ENCODE measurements around the gene SOX9. TPM values are rescaled to one million over a fixed set of nuclear protein-coding genes. Genes with fewer than 3 reads are reported as not detected.

Gene SOX9
- total RNA-seq, 1 experiment from 2014 or later: 31.1 TPM

DNA sequence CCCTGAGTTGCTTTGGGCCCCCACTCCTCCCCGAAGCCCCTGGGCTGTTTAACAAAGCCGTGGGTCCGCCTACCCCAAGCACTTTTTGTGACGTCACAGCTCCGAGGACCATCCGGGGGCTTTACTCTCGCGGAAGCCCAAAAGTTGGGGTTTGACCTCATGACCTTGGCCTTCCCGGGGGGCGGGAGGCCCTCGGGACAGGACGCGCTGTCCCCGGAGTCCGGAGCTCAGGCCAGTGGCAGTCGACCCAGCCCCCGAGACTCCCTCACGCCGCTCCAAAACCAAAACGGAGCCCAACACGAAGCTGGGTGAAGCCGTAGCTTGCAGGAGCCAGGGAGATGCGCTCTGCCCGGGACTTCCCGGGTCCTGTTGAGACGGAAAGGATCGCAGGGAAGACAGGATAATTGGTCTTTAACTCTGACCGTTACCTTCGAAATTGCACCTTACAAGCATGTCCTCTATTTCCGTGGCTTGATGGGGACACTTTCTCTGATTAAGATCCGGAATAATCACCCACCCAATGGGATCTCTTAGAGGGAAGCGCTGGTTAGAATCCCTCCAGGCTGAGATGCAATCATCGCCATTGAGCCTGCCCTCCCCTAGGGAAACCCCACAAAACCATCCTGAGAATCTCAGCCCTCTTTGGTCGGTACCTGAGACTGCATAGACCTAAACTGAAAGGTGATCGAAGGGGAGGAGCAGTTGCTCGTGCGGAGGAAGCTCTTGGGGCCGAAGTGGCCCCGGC is 4.9 kb upstream of the SOX9 start:
- no TSS peak for BruUV-seq (replicated peaks)
- Histone ChIP-seq H3K27me3 (replicated peaks; ENCODE audit: insufficient read depth, low read depth, low read length, poor library complexity) (no peaks in the 10 kb centered on the region), H3K4me1 (ENCODE audit: insufficient read depth, low read length, poor library complexity, severe bottlenecking) (peaks cover 20% of the 10 kb centered on the region), H3K27ac (ENCODE audit: low read depth, low read length, poor library complexity, severe bottlenecking) (no peak overlapping the region), H3K36me3 (ENCODE audit: insufficient read depth, low read length, poor library complexity, severe bottlenecking) (no peaks in the 10 kb centered on the region), H3K4me3 (ENCODE audit: low read depth, low read length, poor library complexity, severe bottlenecking) (no peak overlapping the region), H3K9me3 (ENCODE audit: low read depth, low read length, poor library complexity, severe bottlenecking) (no peaks in the 10 kb centered on the region)
- TF ChIP-seq EZH2 (IDR thresholded peaks at IDR 0.05; ENCODE audit: borderline replicate concordance, low read depth, low read length, poor library complexity, severe bottlenecking): no peak
- TF ChIP-seq, protein P1, sequence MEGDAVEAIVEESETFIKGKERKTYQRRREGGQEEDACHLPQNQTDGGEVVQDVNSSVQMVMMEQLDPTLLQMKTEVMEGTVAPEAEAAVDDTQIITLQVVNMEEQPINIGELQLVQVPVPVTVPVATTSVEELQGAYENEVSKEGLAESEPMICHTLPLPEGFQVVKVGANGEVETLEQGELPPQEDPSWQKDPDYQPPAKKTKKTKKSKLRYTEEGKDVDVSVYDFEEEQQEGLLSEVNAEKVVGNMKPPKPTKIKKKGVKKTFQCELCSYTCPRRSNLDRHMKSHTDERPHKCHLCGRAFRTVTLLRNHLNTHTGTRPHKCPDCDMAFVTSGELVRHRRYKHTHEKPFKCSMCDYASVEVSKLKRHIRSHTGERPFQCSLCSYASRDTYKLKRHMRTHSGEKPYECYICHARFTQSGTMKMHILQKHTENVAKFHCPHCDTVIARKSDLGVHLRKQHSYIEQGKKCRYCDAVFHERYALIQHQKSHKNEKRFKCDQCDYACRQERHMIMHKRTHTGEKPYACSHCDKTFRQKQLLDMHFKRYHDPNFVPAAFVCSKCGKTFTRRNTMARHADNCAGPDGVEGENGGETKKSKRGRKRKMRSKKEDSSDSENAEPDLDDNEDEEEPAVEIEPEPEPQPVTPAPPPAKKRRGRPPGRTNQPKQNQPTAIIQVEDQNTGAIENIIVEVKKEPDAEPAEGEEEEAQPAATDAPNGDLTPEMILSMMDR (conservative IDR thresholded peaks at IDR 0.05; ENCODE audit: low read depth, low read length): no peak
- ChIA-PET POLR2A (ENCODE audit: low non-redundant PET) (no interaction called here), CTCF (interaction anchor here (1.2 kb wide), 1 partner anchor 642 kb away, joined by 3 read pairs; no protein-coding TSS in a partner anchor)
- intact Hi-C loops (cut with micrococcal nuclease; ENCODE audit: unreplicated experiment): loop anchor here (5.0 kb wide), 1 partner anchor 879 kb away; no protein-coding TSS in a partner anchor
- no peak for DNase-seq (ENCODE audit: low spot score)

DNA sequence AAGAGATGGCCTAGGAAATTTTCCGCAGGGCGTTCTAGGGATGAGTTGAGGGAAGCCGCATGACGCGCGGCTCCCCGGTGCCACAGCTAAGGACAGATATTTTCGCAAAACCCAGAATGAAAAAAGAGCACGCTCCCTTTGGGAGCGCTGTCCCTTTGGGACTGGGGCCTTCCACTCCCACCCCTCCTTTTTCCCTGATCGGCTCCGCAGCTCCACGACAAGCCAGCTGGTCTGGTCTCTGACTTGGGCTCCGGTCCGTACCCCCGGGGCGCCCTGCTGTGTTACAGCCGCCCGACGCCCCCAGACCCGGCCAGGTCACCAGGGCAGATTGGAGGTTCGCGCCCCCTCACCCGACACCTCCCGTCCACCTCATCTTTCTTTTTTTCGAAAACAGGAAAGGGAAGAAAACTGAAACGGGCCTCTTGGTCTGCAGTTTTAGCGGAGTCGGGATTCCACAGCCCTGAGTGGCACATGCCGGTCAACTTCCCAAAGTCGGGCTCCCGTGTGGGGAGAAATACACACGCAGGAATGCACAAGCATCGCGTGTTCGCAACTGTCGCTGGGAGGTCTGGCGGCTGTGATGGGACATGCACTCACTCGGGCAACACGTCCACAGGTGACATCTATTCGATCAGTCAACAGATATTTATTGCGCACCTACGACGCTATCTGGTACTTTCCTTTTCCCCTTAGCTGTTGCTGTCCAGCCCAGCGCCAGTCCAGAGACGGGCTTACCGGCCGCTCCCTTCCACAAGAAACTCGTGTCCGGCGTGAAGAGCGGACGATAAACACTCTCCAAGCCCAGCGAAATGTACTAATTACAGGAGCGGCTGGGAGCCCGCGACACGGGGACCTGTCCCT is 3.9 kb upstream of the SOX9 start:
- Histone ChIP-seq H3K36me3 (ENCODE audit: insufficient read depth, low read length, poor library complexity, severe bottlenecking) (no peaks in the 10 kb centered on the region), H3K9me3 (ENCODE audit: low read depth, low read length, poor library complexity, severe bottlenecking) (no peaks in the 10 kb centered on the region), H3K4me3 (ENCODE audit: low read depth, low read length, poor library complexity, severe bottlenecking) (no peak overlapping the region), H3K27ac (ENCODE audit: low read depth, low read length, poor library complexity, severe bottlenecking) (no peak overlapping the region), H3K27me3 (replicated peaks; ENCODE audit: insufficient read depth, low read depth, low read length, poor library complexity) (no peaks in the 10 kb centered on the region), H3K4me1 (ENCODE audit: insufficient read depth, low read length, poor library complexity, severe bottlenecking) (peaks cover 20% of the 10 kb centered on the region)
- BruUV-seq (replicated peaks): no TSS peak
- CTCF ChIA-PET: interaction anchor here (0.5 kb wide), 1 partner anchor 393 kb away, joined by 5 read pairs; no protein-coding TSS in a partner anchor
- intact Hi-C loops (cut with micrococcal nuclease; ENCODE audit: unreplicated experiment): loop anchor here (5.0 kb wide), 1 partner anchor 880 kb away; no protein-coding TSS in a partner anchor
- POLR2A ChIA-PET (ENCODE audit: low non-redundant PET): no interaction called here
- TF ChIP-seq, protein P1 (conservative IDR thresholded peaks at IDR 0.05; ENCODE audit: low read depth, low read length): no peak
- TF ChIP-seq EZH2 (IDR thresholded peaks at IDR 0.05; ENCODE audit: borderline replicate concordance, low read depth, low read length, poor library complexity, severe bottlenecking): no peak
- no peak for DNase-seq (ENCODE audit: low spot score)

DNA sequence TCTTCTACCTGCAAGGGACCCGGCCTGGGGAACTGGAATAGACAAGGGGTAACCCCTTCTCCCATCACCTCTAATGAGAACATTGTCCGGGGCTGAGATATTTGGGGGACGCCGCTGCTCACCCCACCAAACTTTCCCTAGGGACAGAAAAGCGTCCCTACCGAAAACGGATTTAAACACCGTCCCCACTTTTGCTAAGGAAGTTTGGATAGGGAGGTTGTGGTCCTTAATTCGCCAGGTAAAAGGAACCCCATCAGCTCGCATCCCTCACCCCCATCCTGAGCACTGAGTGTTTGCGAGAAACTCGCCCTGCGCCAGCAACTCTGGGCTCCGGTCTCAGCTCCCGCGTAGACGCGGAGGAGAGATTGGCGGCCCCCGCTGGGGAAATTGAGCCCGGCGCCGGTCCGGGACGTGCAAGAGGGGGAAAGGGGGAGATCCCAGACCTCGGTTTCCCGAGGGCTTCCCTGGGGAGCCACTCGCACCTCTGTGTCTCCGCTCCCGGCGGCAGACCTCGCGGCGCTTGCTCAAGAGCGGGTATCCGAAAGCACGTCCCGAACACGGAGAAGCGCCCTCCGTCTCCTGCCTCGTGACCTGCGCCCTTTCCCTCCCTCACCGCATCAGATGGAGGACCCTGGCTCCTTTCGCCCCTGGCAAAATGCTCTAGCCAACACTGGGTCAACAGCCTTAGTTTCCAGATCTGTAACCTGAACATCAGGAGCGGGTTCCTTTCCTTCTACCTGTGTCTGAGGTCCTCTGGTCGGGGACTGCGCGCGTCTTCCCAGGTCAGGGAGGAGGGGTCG is 3.1 kb upstream of the SOX9 start:
- no peak for DNase-seq (ENCODE audit: low spot score)
- no peaks in the 10 kb centered on the region for H3K9me3 ChIP-seq (ENCODE audit: low read depth, low read length, poor library complexity, severe bottlenecking)
- peaks cover 2% of the 10 kb centered on the region for H3K36me3 ChIP-seq (ENCODE audit: insufficient read depth, low read length, poor library complexity, severe bottlenecking)
- TF ChIP-seq, protein P1 (conservative IDR thresholded peaks at IDR 0.05; ENCODE audit: low read depth, low read length): no peak
- no peak for TF ChIP-seq EZH2 (IDR thresholded peaks at IDR 0.05; ENCODE audit: borderline replicate concordance, low read depth, low read length, poor library complexity, severe bottlenecking)
- H3K4me3 ChIP-seq (ENCODE audit: low read depth, low read length, poor library complexity, severe bottlenecking): peak overlapping the region; percentile 33
- no TSS peak for BruUV-seq (replicated peaks)
- no peaks in the 10 kb centered on the region for H3K27me3 ChIP-seq (replicated peaks; ENCODE audit: insufficient read depth, low read depth, low read length, poor library complexity)
- intact Hi-C loops (cut with micrococcal nuclease; ENCODE audit: unreplicated experiment): loop anchor here (1.0 to 5.0 kb wide), 4 partner anchors 87 to 1350 kb away; no protein-coding TSS in a partner anchor
- peaks cover 20% of the 10 kb centered on the region for H3K4me1 ChIP-seq (ENCODE audit: insufficient read depth, low read length, poor library complexity, severe bottlenecking)
- POLR2A ChIA-PET (ENCODE audit: low non-redundant PET): no interaction called here
- CTCF ChIA-PET: interaction anchor here (0.5 kb wide), 1 partner anchor 394 kb away, joined by 5 read pairs; no protein-coding TSS in a partner anchor
- H3K27ac ChIP-seq (ENCODE audit: low read depth, low read length, poor library complexity, severe bottlenecking): no peak overlapping the region

All from A673 (cell line).